HepG2 (cell line): ENCODE results near the gene ARF6. TPM values are rescaled to one million over a fixed set of nuclear protein-coding genes. Genes with fewer than 3 reads are reported as not detected.

Experiments used
- ATAC-seq: fragments of 200-7000 bp; cut with Tn5 transposase; 3 replicates; pipeline ENCODE4 v1.9.1; 2020; ENCODE audit warnings: mild to moderate bottlenecking, moderate library complexity
- BruUV-seq: library from RNA; stranded (reverse); fragments of 400-500 nt; replicated peaks from 2 replicates; lab custom pipeline; 2021; lab: Mats Ljungman, UMichigan
- CTCF ChIA-PET: fragments of 300-600 bp; formaldehyde crosslinking; extraction: SDS; loops from one replicate; lab custom pipeline; 2021; ENCODE audit warnings: low total read pairs, inconsistent platforms, low intra/inter-chr PET ratio; lab: Yijun Ruan, JAX
- POLR2A ChIA-PET: fragments of 350-600 bp; sonication (Branson Sonifier 250); formaldehyde crosslinking; loops from one replicate; lab custom pipeline; 2020; ENCODE audit warnings: antibody characterized with exemption, inconsistent platforms; lab: Yijun Ruan, JAX
- DNase-seq: peaks from one replicate; pipeline ENCODE4 v3.0.0-alpha.2; 2015; ENCODE audit warnings: low spot score
- FAIRE-seq: peaks from 3 replicates; lab custom pipeline; 2011; peaks lifted over from hg19 to GRCh38; lab: Jason Lieb, UNC
- H2AFZ ChIP-seq: one replicate; pipeline ENCODE4 v1.6.1; 2011; ENCODE audit warnings: low read length, inconsistent platforms
- H3K27ac ChIP-seq: fragments of 300-600 bp; 3 replicates; pipeline ENCODE4 v1.8.0; 2011; ENCODE audit warnings: mixed run types, mild to moderate bottlenecking, mixed read lengths, low read length, inconsistent platforms; ENCODE audit not compliant: insufficient read depth; ENCODE audit errors: extremely low read length
- H3K27me3 ChIP-seq, 2 experiments: fragments of 200-600 bp in 1 of 2; 2 replicates in 1 of 2; 3 replicates in 1 of 2; pipeline versions ENCODE4 v1.6.0 to v1.8.0; 2011; ENCODE audit warnings: low read length in 2 of 2, mild to moderate bottlenecking in 2 of 2, moderate library complexity in 2 of 2, inconsistent platforms in 1 of 2; ENCODE audit not compliant: insufficient read depth in 2 of 2, control insufficient read depth in 1 of 2
- H3K36me3 ChIP-seq, 2 experiments: fragments of 200-600 bp in 1 of 2; replicated peaks in 1 of 2; 2 replicates in 1 of 2; 3 replicates in 1 of 2; pipeline versions ENCODE4 v1.5.1 to v1.8.0; 2011; ENCODE audit warnings: low read length in 2 of 2, inconsistent platforms in 1 of 2; ENCODE audit not compliant: insufficient read depth in 2 of 2, control insufficient read depth in 1 of 2
- H3K4me1 ChIP-seq: 2 replicates; pipeline ENCODE4 v1.5.1; 2012; ENCODE audit warnings: low read length, inconsistent platforms; ENCODE audit not compliant: insufficient read depth
- H3K4me2 ChIP-seq: 2 replicates; pipeline ENCODE4 v1.6.0; 2011; ENCODE audit warnings: low read depth, low read length, inconsistent platforms
- H3K4me3 ChIP-seq, 3 experiments: fragments of 200-600 bp in 1 of 3; sonication (generic), shearing (Covaris generic) in 1 of 3; replicated peaks in 1 of 3; 2 replicates each; pipeline ENCODE4 v1.5.1; 2011 to 2016; ENCODE audit warnings: low read length in 3 of 3, inconsistent platforms in 2 of 3, low read depth in 2 of 3, mild to moderate bottlenecking in 2 of 3, control low read depth in 1 of 3, mixed read lengths in 1 of 3; ENCODE audit not compliant: insufficient read depth in 1 of 3
- H3K79me2 ChIP-seq: one replicate; pipeline ENCODE4 v1.6.1; 2011; ENCODE audit warnings: low read length, inconsistent platforms; ENCODE audit not compliant: insufficient read depth
- H3K9ac ChIP-seq: 2 replicates; pipeline ENCODE4 v1.6.0; 2011; ENCODE audit warnings: mild to moderate bottlenecking, low read depth, low read length, inconsistent platforms; ENCODE audit not compliant: insufficient read depth
- H3K9me3 ChIP-seq: 2 replicates; pipeline ENCODE4 v1.5.1; 2012; ENCODE audit warnings: mild to moderate bottlenecking, low read length
- H4K20me1 ChIP-seq: 2 replicates; pipeline ENCODE4 v1.6.0; 2011; ENCODE audit warnings: inconsistent platforms, mild to moderate bottlenecking, low read length, moderate library complexity; ENCODE audit not compliant: insufficient read depth
- EHMT2 ChIP-seq: fragments of 200-600 bp; sonication (generic); IDR thresholded peaks from 2 replicates; pipeline ENCODE4 v1.7.0; 2017; ENCODE audit warnings: antibody characterized with exemption, low read depth, low read length, borderline replicate concordance
- MXD4 ChIP-seq: IDR thresholded peaks from 2 replicates; pipeline ENCODE4 v1.6.1; 2016; ENCODE audit warnings: mild to moderate bottlenecking, missing biosample characterization, missing genetic modification reagents
- NAIF1 ChIP-seq: sonication (generic); formaldehyde crosslinking; IDR thresholded peaks from 2 replicates; pipeline ENCODE4 v1.5.0; 2020; ENCODE audit warnings: mild to moderate bottlenecking, missing genetic modification reagents, borderline replicate concordance
- ZFP1 ChIP-seq: IDR thresholded peaks from 2 replicates; pipeline ENCODE4 v1.6.1; 2016
- WGBS: methylation state at CpG from one replicate; pipeline ENCODE4 v1.1.6; 2017; ENCODE audit warnings: low lambda C conversion rate; 5-methylcytosine and 5-hydroxymethylcytosine counted together
- in situ Hi-C: cut with HindIII; loops from 2 replicates; pipeline ENCODE4 v1.10.0; 2017; ENCODE audit warnings: low pct_unique_long_range_greater_than_20kb; ENCODE audit not compliant: extremely low pct_ligation_motif_present
- intact Hi-C: fragments of 100-400 bp; cut with micrococcal nuclease; formaldehyde crosslinking; loops from one replicate; pipeline ENCODE4 v1.10.0; 2022; ENCODE audit not compliant: unreplicated experiment
- polyA plus RNA-seq, 8 experiments: library from polyadenylated mRNA; depleted of rRNA in 3 of 8; stranded (reverse) in 7 of 8; unstranded in 1 of 8; fragments of >200 nt; fragmentation: Illumina TruSeq in 4 of 8; extraction: Trizol in 4 of 8; gene quantifications; 2 replicates each; pipeline versions ENCODE4 v1.2.1 to v1.2.3, GENCODE V29; 2011 to 2016; ENCODE audit warnings: low read depth in 4 of 8, missing spikeins in 1 of 8, mixed read lengths in 1 of 8; ENCODE audit not compliant: insufficient read depth in 1 of 8
- total RNA-seq, 5 experiments: library from RNA; depleted of rRNA; stranded (reverse); fragments of >200 nt; fragmentation: Illumina TruSeq; extraction: Trizol; gene quantifications; 2 replicates each; pipeline ENCODE4 v1.2.3, GENCODE V29; 2016; ENCODE audit warnings: low read depth in 1 of 5
- TF ChIP-seq, protein P1 (sequence below): sonication (generic); formaldehyde crosslinking; IDR thresholded peaks from 2 replicates; pipeline ENCODE4 v1.5.1; 2020; ENCODE audit warnings: missing genetic modification reagents, mild to moderate bottlenecking, borderline replicate concordance
- TF ChIP-seq, protein P2 (sequence below): sonication (generic); formaldehyde crosslinking; IDR thresholded peaks from 2 replicates; pipeline ENCODE4 v1.4.0; 2020; ENCODE audit warnings: mild to moderate bottlenecking, missing genetic modification reagents
- TF ChIP-seq, protein P3 (sequence below): sonication (generic); formaldehyde crosslinking; IDR thresholded peaks from 2 replicates; pipeline ENCODE4 v1.4.0; 2020; ENCODE audit warnings: missing genetic modification reagents
- TF ChIP-seq, protein P4 (sequence below): sonication (generic); formaldehyde crosslinking; IDR thresholded peaks from 2 replicates; pipeline ENCODE4 v1.9.0; 2021; ENCODE audit warnings: mild to moderate bottlenecking, missing genetic modification reagents

ARF6 gene
- total and polyA plus RNA-seq, 2 of the 13 experiments (the other 11 are each of a cell fraction or from before 2014, with no cell fraction given), result 12.7 to 31.9 TPM

DNA sequence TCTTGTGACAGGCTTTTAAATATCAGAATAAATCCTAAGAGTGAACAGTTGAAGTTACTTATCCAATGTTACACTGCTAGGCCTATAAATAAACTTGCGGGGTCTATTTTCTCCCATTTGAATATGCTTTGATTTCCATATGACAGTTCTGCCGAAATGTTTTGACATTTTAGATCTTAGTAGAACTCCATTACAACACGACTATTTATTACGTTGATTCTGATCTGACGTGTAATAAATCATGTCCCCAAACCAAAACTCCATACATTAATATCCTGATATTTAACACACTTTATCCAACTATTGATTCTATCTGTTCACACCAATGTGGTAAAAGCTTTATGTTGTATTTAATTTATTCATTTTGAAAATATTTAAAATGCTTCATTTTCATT lies 24.2 kb upstream of the ARF6 start (continued):
- TF ChIP-seq, protein P1, sequence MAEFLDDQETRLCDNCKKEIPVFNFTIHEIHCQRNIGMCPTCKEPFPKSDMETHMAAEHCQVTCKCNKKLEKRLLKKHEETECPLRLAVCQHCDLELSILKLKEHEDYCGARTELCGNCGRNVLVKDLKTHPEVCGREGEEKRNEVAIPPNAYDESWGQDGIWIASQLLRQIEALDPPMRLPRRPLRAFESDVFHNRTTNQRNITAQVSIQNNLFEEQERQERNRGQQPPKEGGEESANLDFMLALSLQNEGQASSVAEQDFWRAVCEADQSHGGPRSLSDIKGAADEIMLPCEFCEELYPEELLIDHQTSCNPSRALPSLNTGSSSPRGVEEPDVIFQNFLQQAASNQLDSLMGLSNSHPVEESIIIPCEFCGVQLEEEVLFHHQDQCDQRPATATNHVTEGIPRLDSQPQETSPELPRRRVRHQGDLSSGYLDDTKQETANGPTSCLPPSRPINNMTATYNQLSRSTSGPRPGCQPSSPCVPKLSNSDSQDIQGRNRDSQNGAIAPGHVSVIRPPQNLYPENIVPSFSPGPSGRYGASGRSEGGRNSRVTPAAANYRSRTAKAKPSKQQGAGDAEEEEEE (CRISPR knock-in tag), result no peak
- no peak for TF ChIP-seq NAIF1 (CRISPR knock-in tag)
- TF ChIP-seq, all 625 proteins: peak for 0

DNA sequence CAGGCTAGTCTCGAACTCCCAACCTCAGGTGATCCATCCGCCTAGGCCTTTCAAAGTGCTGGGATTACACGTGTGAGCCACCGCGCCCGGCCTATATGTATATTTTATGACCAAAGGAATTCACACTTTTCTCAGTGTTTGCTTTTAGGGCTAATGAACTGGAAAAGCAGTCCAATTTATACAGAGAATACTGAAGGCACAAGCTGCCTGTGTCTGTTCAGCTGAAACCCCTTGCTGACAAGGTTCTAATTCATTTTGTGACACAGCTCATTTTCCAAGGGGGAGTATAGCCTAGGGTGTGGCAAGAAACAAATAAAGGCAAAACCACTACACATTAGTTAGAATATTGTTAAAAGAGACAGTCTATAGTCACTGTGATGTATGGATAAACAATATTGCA lies 22.0 kb upstream of the ARF6 start:
- no peaks in the 10 kb centered on the region for H3K79me2 ChIP-seq
- H3K9ac ChIP-seq, result no peak overlapping the region
- no peak overlapping the region for H3K27ac ChIP-seq
- WGBS, result 68% methylated on average over 6 of the region's 6 CpGs
- H3K4me1 ChIP-seq, result peaks cover 18% of the 10 kb centered on the region
- intact Hi-C loops (no loop called here), in situ Hi-C loops (loop anchor here (25.0 kb wide), 2 partner anchors 366 to 666 kb away; partner anchors contain the start of genes MAP4K5 and SOS2)
- no peaks in the 10 kb centered on the region for H4K20me1 ChIP-seq
- FAIRE-seq (no peak), ATAC-seq (no peak), DNase-seq (no peak)
- CTCF ChIA-PET, result no interaction called here
- BruUV-seq, result no TSS peak
- no peak overlapping the region for H3K4me3 ChIP-seq
- H3K4me2 ChIP-seq, result no peak overlapping the region
- H3K36me3 ChIP-seq, result no peaks in the 10 kb centered on the region
- no peak overlapping the region for H2AFZ ChIP-seq
- no peaks in the 10 kb centered on the region for H3K9me3 ChIP-seq
- POLR2A ChIA-PET, result no interaction called here
- H3K27me3 ChIP-seq, result no peaks in the 10 kb centered on the region; a peak in 2 of 5 replicates
- TF ChIP-seq ZFP1 (CRISPR knock-in tag), result no peak
- no peak for TF ChIP-seq EHMT2
- no peak for TF ChIP-seq MXD4 (CRISPR knock-in tag)
- TF ChIP-seq, protein P2, sequence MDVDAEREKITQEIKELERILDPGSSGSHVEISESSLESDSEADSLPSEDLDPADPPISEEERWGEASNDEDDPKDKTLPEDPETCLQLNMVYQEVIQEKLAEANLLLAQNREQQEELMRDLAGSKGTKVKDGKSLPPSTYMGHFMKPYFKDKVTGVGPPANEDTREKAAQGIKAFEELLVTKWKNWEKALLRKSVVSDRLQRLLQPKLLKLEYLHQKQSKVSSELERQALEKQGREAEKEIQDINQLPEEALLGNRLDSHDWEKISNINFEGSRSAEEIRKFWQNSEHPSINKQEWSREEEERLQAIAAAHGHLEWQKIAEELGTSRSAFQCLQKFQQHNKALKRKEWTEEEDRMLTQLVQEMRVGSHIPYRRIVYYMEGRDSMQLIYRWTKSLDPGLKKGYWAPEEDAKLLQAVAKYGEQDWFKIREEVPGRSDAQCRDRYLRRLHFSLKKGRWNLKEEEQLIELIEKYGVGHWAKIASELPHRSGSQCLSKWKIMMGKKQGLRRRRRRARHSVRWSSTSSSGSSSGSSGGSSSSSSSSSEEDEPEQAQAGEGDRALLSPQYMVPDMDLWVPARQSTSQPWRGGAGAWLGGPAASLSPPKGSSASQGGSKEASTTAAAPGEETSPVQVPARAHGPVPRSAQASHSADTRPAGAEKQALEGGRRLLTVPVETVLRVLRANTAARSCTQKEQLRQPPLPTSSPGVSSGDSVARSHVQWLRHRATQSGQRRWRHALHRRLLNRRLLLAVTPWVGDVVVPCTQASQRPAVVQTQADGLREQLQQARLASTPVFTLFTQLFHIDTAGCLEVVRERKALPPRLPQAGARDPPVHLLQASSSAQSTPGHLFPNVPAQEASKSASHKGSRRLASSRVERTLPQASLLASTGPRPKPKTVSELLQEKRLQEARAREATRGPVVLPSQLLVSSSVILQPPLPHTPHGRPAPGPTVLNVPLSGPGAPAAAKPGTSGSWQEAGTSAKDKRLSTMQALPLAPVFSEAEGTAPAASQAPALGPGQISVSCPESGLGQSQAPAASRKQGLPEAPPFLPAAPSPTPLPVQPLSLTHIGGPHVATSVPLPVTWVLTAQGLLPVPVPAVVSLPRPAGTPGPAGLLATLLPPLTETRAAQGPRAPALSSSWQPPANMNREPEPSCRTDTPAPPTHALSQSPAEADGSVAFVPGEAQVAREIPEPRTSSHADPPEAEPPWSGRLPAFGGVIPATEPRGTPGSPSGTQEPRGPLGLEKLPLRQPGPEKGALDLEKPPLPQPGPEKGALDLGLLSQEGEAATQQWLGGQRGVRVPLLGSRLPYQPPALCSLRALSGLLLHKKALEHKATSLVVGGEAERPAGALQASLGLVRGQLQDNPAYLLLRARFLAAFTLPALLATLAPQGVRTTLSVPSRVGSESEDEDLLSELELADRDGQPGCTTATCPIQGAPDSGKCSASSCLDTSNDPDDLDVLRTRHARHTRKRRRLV (CRISPR knock-in tag), result no peak
- TF ChIP-seq, protein P3, sequence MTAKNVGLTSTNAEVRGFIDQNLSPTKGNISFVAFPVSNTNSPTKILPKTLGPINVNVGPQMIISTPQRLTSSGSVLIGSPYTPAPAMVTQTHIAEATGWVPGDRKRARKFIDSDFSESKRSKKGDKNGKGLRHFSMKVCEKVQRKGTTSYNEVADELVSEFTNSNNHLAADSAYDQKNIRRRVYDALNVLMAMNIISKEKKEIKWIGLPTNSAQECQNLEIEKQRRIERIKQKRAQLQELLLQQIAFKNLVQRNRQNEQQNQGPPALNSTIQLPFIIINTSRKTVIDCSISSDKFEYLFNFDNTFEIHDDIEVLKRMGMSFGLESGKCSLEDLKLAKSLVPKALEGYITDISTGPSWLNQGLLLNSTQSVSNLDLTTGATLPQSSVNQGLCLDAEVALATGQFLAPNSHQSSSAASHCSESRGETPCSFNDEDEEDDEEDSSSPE (CRISPR knock-in tag), result no peak
- TF ChIP-seq, protein P4, sequence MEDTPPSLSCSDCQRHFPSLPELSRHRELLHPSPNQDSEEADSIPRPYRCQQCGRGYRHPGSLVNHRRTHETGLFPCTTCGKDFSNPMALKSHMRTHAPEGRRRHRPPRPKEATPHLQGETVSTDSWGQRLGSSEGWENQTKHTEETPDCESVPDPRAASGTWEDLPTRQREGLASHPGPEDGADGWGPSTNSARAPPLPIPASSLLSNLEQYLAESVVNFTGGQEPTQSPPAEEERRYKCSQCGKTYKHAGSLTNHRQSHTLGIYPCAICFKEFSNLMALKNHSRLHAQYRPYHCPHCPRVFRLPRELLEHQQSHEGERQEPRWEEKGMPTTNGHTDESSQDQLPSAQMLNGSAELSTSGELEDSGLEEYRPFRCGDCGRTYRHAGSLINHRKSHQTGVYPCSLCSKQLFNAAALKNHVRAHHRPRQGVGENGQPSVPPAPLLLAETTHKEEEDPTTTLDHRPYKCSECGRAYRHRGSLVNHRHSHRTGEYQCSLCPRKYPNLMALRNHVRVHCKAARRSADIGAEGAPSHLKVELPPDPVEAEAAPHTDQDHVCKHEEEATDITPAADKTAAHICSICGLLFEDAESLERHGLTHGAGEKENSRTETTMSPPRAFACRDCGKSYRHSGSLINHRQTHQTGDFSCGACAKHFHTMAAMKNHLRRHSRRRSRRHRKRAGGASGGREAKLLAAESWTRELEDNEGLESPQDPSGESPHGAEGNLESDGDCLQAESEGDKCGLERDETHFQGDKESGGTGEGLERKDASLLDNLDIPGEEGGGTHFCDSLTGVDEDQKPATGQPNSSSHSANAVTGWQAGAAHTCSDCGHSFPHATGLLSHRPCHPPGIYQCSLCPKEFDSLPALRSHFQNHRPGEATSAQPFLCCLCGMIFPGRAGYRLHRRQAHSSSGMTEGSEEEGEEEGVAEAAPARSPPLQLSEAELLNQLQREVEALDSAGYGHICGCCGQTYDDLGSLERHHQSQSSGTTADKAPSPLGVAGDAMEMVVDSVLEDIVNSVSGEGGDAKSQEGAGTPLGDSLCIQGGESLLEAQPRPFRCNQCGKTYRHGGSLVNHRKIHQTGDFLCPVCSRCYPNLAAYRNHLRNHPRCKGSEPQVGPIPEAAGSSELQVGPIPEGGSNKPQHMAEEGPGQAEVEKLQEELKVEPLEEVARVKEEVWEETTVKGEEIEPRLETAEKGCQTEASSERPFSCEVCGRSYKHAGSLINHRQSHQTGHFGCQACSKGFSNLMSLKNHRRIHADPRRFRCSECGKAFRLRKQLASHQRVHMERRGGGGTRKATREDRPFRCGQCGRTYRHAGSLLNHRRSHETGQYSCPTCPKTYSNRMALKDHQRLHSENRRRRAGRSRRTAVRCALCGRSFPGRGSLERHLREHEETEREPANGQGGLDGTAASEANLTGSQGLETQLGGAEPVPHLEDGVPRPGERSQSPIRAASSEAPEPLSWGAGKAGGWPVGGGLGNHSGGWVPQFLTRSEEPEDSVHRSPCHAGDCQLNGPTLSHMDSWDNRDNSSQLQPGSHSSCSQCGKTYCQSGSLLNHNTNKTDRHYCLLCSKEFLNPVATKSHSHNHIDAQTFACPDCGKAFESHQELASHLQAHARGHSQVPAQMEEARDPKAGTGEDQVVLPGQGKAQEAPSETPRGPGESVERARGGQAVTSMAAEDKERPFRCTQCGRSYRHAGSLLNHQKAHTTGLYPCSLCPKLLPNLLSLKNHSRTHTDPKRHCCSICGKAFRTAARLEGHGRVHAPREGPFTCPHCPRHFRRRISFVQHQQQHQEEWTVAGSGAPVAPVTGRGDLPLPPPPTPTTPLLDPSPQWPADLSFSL (CRISPR knock-in tag), result no peak
